HG03135 (cell line): ENCODE measurements around the gene ADAM33.
A peak's percentile ranks its signal among the peaks of the same experiment; 100 is the strongest.

Experiments used
- ATAC-seq: cut with Tn5 transposase; IDR thresholded peaks from one replicate; pipeline ENCODE4 v1.9.1; 2021; ENCODE audit warnings: mild to moderate bottlenecking, moderate library complexity; ENCODE audit not compliant: unreplicated experiment

ADAM33 gene

GRCh38 chr20:3670945-3671344, 10.9 kb downstream of the ADAM33 start:
- ATAC-seq, result no peak

- no peak for ATAC-seq
Observed at GRCh38 chr20:3670511-3670910, 11.3 kb downstream of the ADAM33 start.

GRCh38 chr20:3669710-3670367, 12.0 kb downstream of the ADAM33 start:
- no peak for ATAC-seq

- ATAC-seq, result no peak
Observed at GRCh38 chr20:3667434-3668037, 14.3 kb downstream of the ADAM33 start.

GRCh38 chr20:3663858-3664257, 18.0 kb downstream of the ADAM33 start:
- no peak for ATAC-seq

GRCh38 chr20:3663031-3663701, 18.6 kb downstream of the ADAM33 start, which contains the start of gene GFRA4:
TSS of gene GFRA4 (minus strand) at chr20:3663399. CDS start at chr20:3663399, 0 bp downstream.
- ATAC-seq, result no peak

GRCh38 chr20:3661814-3662665, 19.8 kb downstream of the ADAM33 start:
- no peak for ATAC-seq

GRCh38 chr20:3661060-3661813, 20.6 kb downstream of the ADAM33 start:
- ATAC-seq, result no peak

GRCh38 chr20:3660262-3661059, 21.3 kb downstream of the ADAM33 start:
- no peak for ATAC-seq

GRCh38 chr20:3659492-3660261, 22.1 kb downstream of the ADAM33 start:
- ATAC-seq, result no peak

- peak; percentile 89 for ATAC-seq
Observed at GRCh38 chr20:3658716-3659491, 22.9 kb downstream of the ADAM33 start.

- ATAC-seq, result no peak
Observed at GRCh38 chr20:3658019-3658715, 23.6 kb downstream of the ADAM33 start.

GRCh38 chr20:3655131-3655405, 26.7 kb downstream of the ADAM33 start:
- no peak for ATAC-seq

- ATAC-seq, result no peak
Observed at GRCh38 chr20:3654326-3655130, 27.3 kb downstream of the ADAM33 start.

- ATAC-seq, result no peak
Observed at GRCh38 chr20:3653921-3654320, 27.9 kb downstream of the ADAM33 start.

GRCh38 chr20:3652676-3653596, 28.9 kb downstream of the ADAM33 start:
- ATAC-seq, result no peak
